Measurements from ENCODE around the gene LMX1A.

LMX1A gene

DNA sequence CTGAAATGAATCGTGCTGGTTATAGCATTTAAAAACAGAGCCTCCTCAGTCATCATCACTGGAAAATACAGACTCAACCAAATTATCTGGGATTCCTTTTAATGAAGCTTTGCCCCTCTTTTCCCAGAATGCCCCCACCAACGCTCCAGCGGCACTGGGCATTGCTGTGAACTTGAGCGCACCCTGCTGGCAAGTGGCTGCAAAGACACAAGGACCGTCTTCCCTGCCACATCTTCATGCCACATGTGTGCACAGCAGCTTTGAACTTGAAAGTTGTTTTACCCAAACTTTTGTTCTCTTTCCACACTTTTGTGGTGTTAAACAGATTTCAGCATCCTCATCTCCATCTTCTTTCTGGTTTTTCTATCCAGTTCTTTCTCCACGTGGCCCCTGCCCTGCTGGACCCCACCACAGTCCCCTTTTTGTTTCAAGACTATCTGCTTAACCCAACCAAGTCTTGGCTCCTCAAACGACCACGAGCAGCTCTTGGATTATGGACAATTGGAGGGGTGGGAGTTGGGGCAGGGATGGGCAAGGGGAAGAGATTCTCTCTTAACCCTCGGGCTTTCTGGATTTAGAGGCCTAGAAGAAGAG lies 12.8 kb upstream of the LMX1A start:
- in situ Hi-C loops (cut with HindIII; ENCODE audit: low sequenced_read_pairs) = loop anchor here (25.0 kb wide), 1 partner anchor 232 kb away; no protein-coding TSS in a partner anchor

DNA sequence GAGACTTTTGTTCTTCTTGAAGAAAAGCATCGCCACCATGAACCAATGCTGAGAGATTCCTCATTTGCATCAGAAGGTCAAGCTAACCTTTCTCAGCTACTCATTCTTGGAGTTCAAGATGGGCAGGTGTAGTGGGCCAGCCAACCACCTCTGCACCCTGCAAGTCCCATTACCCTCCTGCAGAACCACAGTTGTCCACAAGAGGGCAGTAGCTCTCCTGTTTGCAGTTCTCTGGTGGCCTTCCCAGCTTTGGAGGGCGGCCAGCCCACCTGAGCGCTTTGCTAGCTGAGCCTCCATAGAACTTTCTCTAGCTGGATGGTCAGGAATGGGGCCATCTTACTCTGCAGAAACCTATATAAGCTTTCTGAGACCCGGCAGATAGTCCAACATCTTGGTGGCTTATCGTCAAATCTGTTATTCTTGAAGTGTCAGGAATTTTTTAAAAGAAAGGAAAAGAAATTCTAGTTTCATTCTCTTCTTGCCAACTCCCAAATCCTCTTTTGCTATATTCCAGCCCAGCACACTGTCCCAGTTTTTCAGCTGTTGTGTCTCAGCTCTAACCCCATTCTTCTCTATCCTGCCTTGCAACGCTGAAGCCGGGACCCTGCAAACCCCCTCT lies 11.0 kb upstream of the LMX1A start:
- in situ Hi-C loops (cut with HindIII; ENCODE audit: low sequenced_read_pairs) = loop anchor here (25.0 kb wide), 1 partner anchor 230 kb away; no protein-coding TSS in a partner anchor

GRCh38 chr1:165365341-165365740 lies 8.8 kb upstream of the LMX1A start:
- in situ Hi-C loops (cut with HindIII; ENCODE audit: low sequenced_read_pairs) = loop anchor here (25.0 kb wide), 1 partner anchor 228 kb away; no protein-coding TSS in a partner anchor

DNA sequence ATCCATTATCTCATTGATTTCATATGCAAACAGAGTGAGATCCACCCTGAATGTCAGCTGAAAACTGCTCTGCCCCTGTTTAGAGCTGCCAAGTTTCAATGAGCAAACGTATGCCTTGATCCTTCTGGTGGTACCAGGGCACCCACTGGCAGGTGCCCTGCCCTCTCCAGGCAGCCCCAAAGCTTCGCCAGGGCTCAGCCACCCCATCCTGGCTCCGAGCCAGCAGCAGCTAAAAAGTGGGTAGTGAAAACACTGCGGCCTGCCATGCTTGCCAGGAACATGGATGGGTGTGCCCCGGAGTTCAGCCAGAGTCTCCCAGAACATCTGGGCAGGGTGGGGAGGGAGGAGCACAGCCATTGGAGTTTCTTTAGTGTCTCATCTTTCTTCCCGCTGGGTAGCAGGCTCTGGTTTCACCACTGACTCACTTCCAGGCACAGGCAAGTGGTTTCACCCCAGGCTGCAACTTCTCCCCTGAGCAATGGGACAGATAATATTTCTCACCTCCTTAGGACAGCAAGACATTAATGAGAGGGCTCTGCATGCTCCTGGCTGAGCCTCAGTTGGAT lies 8.1 kb upstream of the LMX1A start:
- in situ Hi-C loops (cut with HindIII; ENCODE audit: low sequenced_read_pairs) = loop anchor here (25.0 kb wide), 1 partner anchor 227 kb away; no protein-coding TSS in a partner anchor

- in situ Hi-C loops (cut with HindIII; ENCODE audit: low sequenced_read_pairs) = loop anchor here (25.0 kb wide), 1 partner anchor 220 kb away; no protein-coding TSS in a partner anchor
These were observed 361 bp upstream of the LMX1A start for GRCh38 chr1:165356876-165357275.

GRCh38 chr1:165355139-165355976 lies 1.2 kb downstream of the LMX1A start:
- in situ Hi-C loops (cut with HindIII; ENCODE audit: low sequenced_read_pairs) = loop anchor here (25.0 kb wide), 1 partner anchor 218 kb away; no protein-coding TSS in a partner anchor

DNA sequence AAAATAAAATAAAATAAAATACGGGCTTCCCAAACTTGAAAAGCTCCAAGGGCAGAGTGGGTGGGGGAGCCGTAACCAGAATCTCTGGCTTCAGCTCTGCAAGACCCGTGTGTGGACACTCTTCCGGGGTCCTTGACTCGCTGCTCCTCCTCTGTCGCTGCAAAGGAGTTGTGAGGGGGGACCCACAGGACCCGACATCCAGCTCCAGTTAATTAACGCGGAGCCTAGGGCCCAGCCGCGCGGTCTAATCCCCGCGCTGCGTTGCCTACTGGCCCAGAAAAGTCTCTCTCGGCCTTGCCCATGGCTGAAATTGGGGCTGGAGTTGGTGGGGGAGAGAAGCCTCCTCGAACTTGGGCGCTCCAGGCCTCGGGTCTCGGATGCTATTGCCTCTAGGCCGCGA lies 1.8 kb downstream of the LMX1A start:
- in situ Hi-C loops (cut with HindIII; ENCODE audit: low sequenced_read_pairs) = loop anchor here (25.0 kb wide), 1 partner anchor 217 kb away; no protein-coding TSS in a partner anchor

DNA sequence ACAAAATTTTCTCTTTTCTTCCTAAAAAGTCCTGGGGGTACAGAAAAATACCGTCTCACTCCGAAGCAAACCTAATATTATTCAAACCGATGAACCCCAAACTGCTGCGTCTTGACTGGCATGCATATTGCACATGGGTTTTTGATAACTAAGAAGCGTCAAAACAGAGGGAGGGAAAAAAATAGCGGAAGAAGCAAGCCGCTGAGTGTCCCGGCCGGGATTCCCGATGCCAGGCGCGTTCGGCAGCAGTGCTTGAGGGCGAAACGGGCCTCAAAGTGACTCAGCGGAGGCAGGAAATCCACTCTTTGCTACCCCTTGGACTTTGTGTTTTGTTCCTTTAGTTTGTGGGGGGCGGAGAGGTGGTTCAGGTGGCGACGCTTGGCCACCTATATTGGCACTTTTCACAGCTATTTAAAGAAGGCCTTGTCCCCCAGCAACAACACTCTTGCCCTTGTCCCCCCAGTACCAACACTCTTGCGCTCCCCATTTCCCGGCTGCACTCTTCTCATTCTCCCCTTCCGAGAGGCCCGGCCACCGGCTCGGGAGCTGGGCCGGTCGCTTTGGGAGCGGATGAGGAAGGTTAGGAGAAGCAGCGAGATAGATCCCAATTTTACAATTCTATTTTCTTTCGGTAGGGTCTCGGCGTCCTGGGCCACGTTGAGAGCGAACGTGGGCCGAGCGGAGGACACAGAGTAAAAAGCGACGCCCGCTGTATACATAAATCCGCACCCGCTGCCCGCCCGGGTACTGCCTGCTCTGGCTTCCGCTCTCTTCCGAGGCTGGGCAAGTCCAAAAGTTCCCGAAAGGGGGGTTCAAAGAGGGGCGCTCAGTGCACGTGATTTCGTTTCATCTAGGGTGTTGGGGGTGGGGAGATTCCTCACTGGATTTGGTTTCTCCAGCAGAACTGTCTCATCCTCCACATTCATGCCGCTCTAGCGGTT lies 2.5 kb downstream of the LMX1A start:
- in situ Hi-C loops (cut with HindIII; ENCODE audit: low sequenced_read_pairs) = loop anchor here (25.0 kb wide), 1 partner anchor 217 kb away; no protein-coding TSS in a partner anchor

- in situ Hi-C loops (cut with HindIII; ENCODE audit: low sequenced_read_pairs) = loop anchor here (25.0 kb wide), 1 partner anchor 215 kb away; no protein-coding TSS in a partner anchor
These were observed 3.8 kb downstream of the LMX1A start for GRCh38 chr1:165352442-165353293.

GRCh38 chr1:165351863-165352441 lies 4.6 kb downstream of the LMX1A start:
- in situ Hi-C loops (cut with HindIII; ENCODE audit: low sequenced_read_pairs) = loop anchor here (25.0 kb wide), 1 partner anchor 215 kb away; no protein-coding TSS in a partner anchor

- in situ Hi-C loops (cut with HindIII; ENCODE audit: low sequenced_read_pairs) = loop anchor here (25.0 kb wide), 1 partner anchor 214 kb away; no protein-coding TSS in a partner anchor
These were observed 5.7 kb downstream of the LMX1A start for GRCh38 chr1:165350840-165351239.

DNA sequence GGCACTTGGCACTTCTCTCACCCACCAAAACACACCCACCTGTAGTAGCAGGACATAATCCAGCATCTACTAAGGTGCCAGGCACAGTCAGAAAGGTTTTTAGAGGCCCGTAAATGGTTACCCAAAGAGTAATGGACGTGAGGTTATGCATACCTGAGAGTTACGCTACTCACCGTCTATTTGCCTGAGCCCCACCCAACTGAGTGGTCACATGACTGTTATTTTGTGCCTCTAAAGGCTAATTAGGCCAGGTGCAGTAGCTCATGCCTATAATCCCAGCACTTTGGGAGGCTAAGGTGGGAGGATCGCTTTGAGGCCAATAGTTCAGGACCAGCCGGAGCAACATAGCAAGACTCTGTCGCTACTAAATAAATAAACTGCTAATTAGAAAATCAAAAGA lies 11.0 kb downstream of the LMX1A start:
- in situ Hi-C loops (cut with HindIII; ENCODE audit: low sequenced_read_pairs) = no loop called here

DNA sequence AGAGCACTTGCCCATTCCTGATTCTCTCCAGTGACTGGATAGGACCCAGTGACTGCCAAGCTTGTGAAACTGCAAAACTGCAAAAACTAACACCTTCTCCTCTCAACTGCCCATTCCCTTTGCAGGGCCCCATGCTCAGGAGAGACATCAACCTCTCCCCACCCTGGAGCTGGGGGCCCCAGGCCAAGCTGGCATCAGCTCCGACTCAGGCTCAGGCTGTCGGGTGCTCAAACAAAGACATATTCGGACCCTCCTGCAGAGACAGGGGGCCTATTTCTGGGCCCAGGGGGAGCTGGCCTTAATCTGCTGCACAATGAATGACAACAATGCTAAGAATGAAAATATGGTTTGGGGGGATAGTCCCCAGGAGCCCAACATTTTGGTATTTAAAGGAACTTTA lies 11.8 kb downstream of the LMX1A start:
- in situ Hi-C loops (cut with HindIII; ENCODE audit: low sequenced_read_pairs) = no loop called here

DNA sequence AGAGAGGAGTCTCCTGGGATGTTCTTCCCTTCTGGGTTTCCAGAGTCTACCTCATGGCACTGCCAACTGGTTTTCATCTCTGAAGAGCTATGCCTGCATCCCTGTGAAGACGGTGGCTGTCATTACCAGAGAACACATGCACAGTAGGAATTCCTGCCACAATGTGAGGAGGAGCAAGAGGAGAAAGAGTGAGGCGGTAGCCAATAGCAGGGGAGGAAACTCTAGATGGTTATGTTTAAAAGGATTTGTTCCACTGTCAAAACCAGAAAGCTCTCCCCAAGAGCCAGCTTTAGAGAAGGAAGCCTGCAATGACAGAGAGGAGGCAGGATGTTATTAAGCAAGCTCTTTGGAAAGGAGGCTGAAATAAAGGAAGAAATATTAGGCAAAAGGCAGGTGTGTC lies 12.3 kb downstream of the LMX1A start:
- in situ Hi-C loops (cut with HindIII; ENCODE audit: low sequenced_read_pairs) = no loop called here

DNA sequence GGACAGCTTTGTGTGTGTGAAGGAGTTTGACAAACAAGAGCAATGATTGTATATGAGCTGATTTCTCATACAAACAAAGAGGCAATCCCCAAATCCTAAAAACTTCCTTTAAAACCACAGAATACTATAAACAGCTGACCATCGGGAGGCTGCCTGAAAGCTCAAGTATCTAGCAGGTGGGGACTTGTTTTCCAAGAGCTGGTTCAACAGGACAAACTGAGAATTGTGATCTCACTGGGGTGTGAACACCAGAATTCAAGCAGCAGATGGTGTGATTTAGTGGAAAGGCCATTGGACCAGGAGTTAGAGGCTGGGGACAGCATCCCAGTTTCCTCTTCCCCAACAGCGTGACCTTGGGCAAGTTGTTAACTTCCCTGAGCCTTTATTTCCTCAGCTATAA lies 13.9 kb downstream of the LMX1A start:
- in situ Hi-C loops (cut with HindIII; ENCODE audit: low sequenced_read_pairs) = no loop called here

DNA sequence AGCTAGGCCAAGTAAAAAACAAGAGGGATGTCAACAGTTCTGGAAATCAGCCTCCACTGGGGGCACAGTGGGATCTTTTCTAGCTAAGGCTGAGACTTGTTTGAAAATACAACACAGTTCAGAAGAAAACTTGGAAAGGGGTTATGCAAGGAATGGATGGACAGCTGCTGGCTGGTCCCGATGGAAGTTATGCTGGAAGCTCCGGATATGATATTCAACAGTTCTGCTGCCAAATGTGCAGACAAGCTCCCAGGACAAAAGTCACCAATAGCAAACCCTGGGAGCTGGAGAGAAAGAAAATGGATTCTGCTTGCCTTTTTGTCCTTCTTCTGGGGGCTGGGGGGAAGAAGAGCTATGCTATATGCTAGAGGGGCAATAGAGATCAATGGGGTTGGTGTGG lies 14.3 kb downstream of the LMX1A start:
- in situ Hi-C loops (cut with HindIII; ENCODE audit: low sequenced_read_pairs) = no loop called here

- in situ Hi-C loops (cut with HindIII; ENCODE audit: low sequenced_read_pairs) = no loop called here
These were observed 17.4 kb downstream of the LMX1A start for GRCh38 chr1:165339164-165339563.

GRCh38 chr1:165330483-165330882 lies 26.0 kb downstream of the LMX1A start:
- in situ Hi-C loops (cut with HindIII; ENCODE audit: low sequenced_read_pairs) = no loop called here

DNA sequence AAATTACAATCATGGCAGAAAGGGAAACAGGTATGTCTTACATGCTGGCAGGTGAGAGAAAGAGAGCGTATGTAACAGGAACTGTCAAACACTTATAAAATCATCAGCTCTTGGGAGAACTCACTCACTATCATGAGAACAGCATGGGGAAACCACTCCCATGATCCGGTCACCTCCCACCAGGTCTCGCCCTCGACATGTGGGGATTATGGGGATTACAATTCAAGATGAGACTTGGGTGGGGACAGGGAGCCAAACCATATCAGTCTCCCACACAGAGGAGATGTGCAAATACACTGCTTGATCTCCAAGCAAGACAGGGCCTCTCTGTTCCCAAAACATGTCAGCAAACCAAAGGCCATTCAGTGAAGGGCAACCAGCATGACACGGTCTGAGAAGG lies 27.4 kb downstream of the LMX1A start:
- in situ Hi-C loops (cut with HindIII; ENCODE audit: low sequenced_read_pairs) = no loop called here
